Measurements from ENCODE around the gene ANKRD44. TPM values are rescaled to one million over a fixed set of nuclear protein-coding genes. Genes with fewer than 3 reads are reported as not detected.

ANKRD44 gene
- total RNA-seq, 4 donors from 2014 or later, result 24.4 to 51.8 (median 35.7) TPM

DNA sequence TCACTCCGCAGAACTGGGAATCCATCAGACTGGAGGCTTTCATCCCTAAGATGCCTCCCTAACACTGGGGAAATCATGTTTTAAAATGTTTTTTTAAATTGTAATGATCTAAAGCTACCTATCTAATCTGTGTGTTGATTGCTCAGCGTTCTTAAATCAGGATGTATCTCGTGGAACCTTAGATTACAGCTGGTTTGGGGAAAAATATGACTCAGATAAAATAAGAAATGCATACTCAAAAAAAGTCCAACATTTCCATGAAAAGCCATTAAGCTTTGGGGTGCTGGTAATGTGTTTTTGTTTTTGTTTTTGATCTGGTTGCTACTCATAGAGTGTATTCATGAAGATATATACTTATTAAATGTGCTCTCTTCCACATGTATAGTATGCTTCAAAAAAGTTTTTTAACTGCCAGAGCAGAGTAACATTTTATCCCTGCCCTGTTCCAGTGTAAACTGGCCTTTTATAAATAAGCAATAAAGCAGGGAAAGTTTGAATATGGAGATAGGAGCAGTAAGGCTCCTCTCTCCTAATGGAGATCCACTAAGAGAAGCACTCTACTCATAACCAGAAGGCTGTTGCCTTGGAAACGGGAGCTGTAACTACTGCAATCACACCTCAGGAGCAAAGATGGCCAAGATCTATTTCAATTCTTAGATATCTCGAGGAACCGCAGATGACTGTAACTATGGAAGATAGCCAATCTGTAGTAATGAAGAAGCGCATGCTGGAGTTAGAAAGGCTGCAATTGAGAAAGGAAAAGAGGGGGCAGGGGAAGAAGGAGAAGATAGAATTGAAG, 41.6 kb downstream of the ANKRD44 start:
- H3K4me1 ChIP-seq, result peaks cover 0 to 70% (median 3%) of the 10 kb centered on the region in 3 donors
- no peak for ATAC-seq
- no peak overlapping the region for H3K27ac ChIP-seq
- H3K27me3 ChIP-seq, result no peaks in the 10 kb centered on the region
- TF ChIP-seq POLR2A (IDR thresholded peaks at IDR 0.05) (no peak), EP300 (IDR thresholded peaks at IDR 0.05) (no peak), POLR2AphosphoS5 (IDR thresholded peaks at IDR 0.05) (no peak)
- TF ChIP-seq, protein P1, sequence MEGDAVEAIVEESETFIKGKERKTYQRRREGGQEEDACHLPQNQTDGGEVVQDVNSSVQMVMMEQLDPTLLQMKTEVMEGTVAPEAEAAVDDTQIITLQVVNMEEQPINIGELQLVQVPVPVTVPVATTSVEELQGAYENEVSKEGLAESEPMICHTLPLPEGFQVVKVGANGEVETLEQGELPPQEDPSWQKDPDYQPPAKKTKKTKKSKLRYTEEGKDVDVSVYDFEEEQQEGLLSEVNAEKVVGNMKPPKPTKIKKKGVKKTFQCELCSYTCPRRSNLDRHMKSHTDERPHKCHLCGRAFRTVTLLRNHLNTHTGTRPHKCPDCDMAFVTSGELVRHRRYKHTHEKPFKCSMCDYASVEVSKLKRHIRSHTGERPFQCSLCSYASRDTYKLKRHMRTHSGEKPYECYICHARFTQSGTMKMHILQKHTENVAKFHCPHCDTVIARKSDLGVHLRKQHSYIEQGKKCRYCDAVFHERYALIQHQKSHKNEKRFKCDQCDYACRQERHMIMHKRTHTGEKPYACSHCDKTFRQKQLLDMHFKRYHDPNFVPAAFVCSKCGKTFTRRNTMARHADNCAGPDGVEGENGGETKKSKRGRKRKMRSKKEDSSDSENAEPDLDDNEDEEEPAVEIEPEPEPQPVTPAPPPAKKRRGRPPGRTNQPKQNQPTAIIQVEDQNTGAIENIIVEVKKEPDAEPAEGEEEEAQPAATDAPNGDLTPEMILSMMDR (IDR thresholded peaks at IDR 0.05), result no peak
- no peaks in the 10 kb centered on the region for H3K9me3 ChIP-seq
- H3K4me3 ChIP-seq, result no peak overlapping the region
- no peaks in the 10 kb centered on the region for H3K36me3 ChIP-seq
- WGBS, 2 donors (ENCODE audit: low coverage in 1 of 2), result 56 to 70% methylated on average over 6 to 7 of the region's 7 CpGs

DNA sequence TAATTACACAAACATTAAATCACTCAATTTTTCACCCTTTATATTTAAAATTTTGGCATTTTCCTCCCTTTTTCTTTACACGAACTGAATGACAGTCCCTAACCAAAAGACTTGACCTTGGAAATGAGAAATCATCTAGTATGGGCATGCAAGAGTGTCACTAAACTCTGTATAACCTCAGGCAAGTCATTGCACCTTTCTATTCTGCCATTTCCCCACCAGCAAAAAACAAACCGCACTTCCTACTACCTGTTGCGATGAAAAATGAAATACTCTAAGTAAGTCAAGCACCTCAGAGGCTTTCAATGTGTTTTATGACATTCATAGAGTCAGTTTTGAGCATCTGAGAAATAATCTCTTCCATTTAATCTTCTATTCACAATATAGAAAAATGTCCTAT, 44.1 kb downstream of the ANKRD44 start:
- TF ChIP-seq, protein P1 (IDR thresholded peaks at IDR 0.05), result no peak
- TF ChIP-seq EP300 (IDR thresholded peaks at IDR 0.05) (no peak), POLR2AphosphoS5 (IDR thresholded peaks at IDR 0.05) (no peak), POLR2A (IDR thresholded peaks at IDR 0.05) (no peak)
- Histone ChIP-seq H3K9me3 (no peaks in the 10 kb centered on the region), H3K4me1 (peaks cover 3 to 86% (median 5%) of the 10 kb centered on the region in 3 donors), H3K36me3 (no peaks in the 10 kb centered on the region), H3K4me3 (no peak overlapping the region), H3K27me3 (no peaks in the 10 kb centered on the region), H3K27ac (no peak overlapping the region)
- WGBS, 2 donors (ENCODE audit: low coverage in 1 of 2), result 71 to 80% methylated on average over 3 of the region's 3 CpGs
- no peak for ATAC-seq

DNA sequence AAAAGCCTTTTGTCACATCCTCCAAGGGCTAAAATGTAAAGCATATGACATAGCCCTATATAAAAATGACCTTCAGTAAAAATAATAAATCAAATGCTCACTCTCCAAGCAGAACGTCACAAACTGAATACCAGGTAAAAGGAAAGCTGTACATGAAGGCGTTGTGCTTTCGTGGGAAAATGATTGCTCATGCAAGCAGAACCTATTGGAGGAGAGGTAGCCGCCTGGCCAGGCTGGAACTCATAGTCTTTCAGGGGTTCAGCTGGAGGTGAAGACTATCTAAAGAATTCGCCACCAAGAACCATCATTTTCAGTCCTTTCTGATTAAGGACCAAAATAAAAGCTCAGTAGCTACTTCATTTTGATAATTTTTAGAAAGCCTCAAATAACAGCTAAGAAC, 44.7 kb downstream of the ANKRD44 start:
- TF ChIP-seq POLR2AphosphoS5 (IDR thresholded peaks at IDR 0.05), result no peak
- no peak for TF ChIP-seq POLR2A (IDR thresholded peaks at IDR 0.05)
- no peak for TF ChIP-seq EP300 (IDR thresholded peaks at IDR 0.05)
- TF ChIP-seq, protein P1 (IDR thresholded peaks at IDR 0.05), result no peak
- Histone ChIP-seq H3K27me3 (no peaks in the 10 kb centered on the region), H3K4me3 (no peak overlapping the region), H3K36me3 (no peaks in the 10 kb centered on the region), H3K27ac (no peak overlapping the region), H3K4me1 (peaks cover 3 to 87% (median 5%) of the 10 kb centered on the region in 3 donors), H3K9me3 (no peaks in the 10 kb centered on the region)
- 82 to 88% methylated on average over 2 to 5 of the region's 5 CpGs for WGBS, 2 donors (ENCODE audit: low coverage in 1 of 2)
- ATAC-seq, result no peak

DNA sequence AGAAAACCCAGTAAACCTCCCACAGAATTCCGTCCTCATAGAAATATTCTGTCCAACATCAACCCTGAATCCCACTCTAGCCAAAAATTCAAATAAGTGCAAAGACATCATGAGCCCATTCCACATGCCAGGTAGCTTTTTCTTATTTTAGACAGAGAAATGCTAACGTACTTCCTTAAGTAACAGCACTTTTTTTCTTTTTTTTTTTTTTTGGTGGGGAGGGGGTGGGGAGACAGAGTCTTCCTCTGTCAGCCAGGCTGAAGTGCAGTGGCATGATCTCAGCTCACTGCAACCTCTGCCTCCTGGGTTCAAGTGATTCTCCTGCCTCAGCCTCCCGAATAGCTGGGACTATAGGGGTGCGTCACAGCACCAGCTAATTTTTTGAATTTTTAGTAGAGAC, 45.5 kb downstream of the ANKRD44 start:
- 80 to 90% methylated on average over 3 to 4 of the region's 4 CpGs for WGBS, 2 donors (ENCODE audit: low coverage in 1 of 2)
- Histone ChIP-seq H3K4me3 (no peak overlapping the region), H3K27me3 (no peaks in the 10 kb centered on the region), H3K9me3 (no peaks in the 10 kb centered on the region), H3K4me1 (peaks cover 3 to 80% (median 5%) of the 10 kb centered on the region in 3 donors), H3K27ac (no peak overlapping the region), H3K36me3 (no peaks in the 10 kb centered on the region)
- TF ChIP-seq POLR2AphosphoS5 (IDR thresholded peaks at IDR 0.05) (no peak), EP300 (IDR thresholded peaks at IDR 0.05) (no peak), POLR2A (IDR thresholded peaks at IDR 0.05) (no peak)
- TF ChIP-seq, protein P1 (IDR thresholded peaks at IDR 0.05), result no peak
- no peak for ATAC-seq

DNA sequence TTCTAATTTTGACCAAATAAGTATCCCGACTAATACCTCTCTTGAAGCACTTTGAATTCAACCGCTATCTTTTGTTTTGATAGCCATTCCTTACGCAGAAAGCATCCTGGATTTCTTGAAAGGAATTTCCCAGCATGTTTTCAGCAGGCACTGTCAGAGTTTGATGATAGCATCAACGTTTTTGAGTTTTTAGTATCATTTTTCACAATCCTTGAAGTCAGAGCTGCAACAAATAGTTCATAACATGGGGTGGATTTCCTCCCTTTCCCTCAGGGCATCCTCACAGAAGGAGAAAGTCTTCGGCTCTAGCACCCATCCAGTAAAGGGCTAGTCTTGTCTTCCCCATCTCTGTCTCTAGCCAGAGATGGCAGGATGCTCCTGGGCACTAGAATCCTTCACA, 46.2 kb downstream of the ANKRD44 start:
- Histone ChIP-seq H3K27me3 (no peaks in the 10 kb centered on the region), H3K36me3 (no peaks in the 10 kb centered on the region), H3K4me3 (no peak overlapping the region), H3K9me3 (no peaks in the 10 kb centered on the region), H3K27ac (no peak overlapping the region), H3K4me1 (peaks cover under 1 to 73% (median 5%) of the 10 kb centered on the region in 3 donors)
- ATAC-seq, result no peak
- 16 to 59% methylated on average over 4 to 5 of the region's 5 CpGs for WGBS, 2 donors (ENCODE audit: low coverage in 1 of 2)
- TF ChIP-seq POLR2AphosphoS5 (IDR thresholded peaks at IDR 0.05) (no peak), POLR2A (IDR thresholded peaks at IDR 0.05) (no peak), EP300 (IDR thresholded peaks at IDR 0.05) (no peak)
- TF ChIP-seq, protein P1 (IDR thresholded peaks at IDR 0.05), result no peak

Measured in gastroesophageal sphincter (tissue), 4 donors.